Stimulated activated naive CD8-positive, alpha-beta T cell treated with anti-CD3 and anti-CD28 coated beads, Interleukin-15, Interleukin-2, amounts not matched to agents 100 ng/mL and 50 ng/mL, for 24 hours (primary cell): ENCODE results near the gene RHOF.
A peak's percentile ranks its signal among the peaks of the same experiment; 100 is the strongest.

ENCODE experiments used
- H3K27ac Mint-ChIP-seq: one replicate; pipeline ENCODE4 v1.8.0; 2021; ENCODE audit warnings: mild to moderate bottlenecking, mixed read lengths
- H3K27me3 Mint-ChIP-seq: one replicate; pipeline ENCODE4 v1.8.0; 2021; ENCODE audit warnings: mixed read lengths
- H3K36me3 Mint-ChIP-seq: one replicate; pipeline ENCODE4 v1.8.0; 2021; ENCODE audit warnings: low read depth, mixed read lengths
- H3K4me1 Mint-ChIP-seq: one replicate; pipeline ENCODE4 v1.8.0; 2021; ENCODE audit warnings: low read depth, mixed read lengths
- H3K4me3 Mint-ChIP-seq: one replicate; pipeline ENCODE4 v1.8.0; 2021; ENCODE audit warnings: mild to moderate bottlenecking, mixed read lengths
- H3K9me3 Mint-ChIP-seq: one replicate; pipeline ENCODE4 v1.8.0; 2021; ENCODE audit warnings: mixed read lengths

Gene RHOF

GRCh38 chr12:121802485-121802842, 9.0 kb upstream of the RHOF start:
- H3K27me3 Mint-ChIP-seq = no peaks in the 10 kb centered on the region
- peaks cover 30% of the 10 kb centered on the region for H3K36me3 Mint-ChIP-seq
- H3K4me3 Mint-ChIP-seq = peak overlapping the region; percentile 88
- H3K9me3 Mint-ChIP-seq = no peaks in the 10 kb centered on the region
- H3K4me1 Mint-ChIP-seq = peaks cover 44% of the 10 kb centered on the region
- peak overlapping the region; percentile 98 for H3K27ac Mint-ChIP-seq

- Mint-ChIP-seq H3K9me3 (no peaks in the 10 kb centered on the region), H3K36me3 (peaks cover 32% of the 10 kb centered on the region), H3K4me1 (peaks cover 43% of the 10 kb centered on the region), H3K27ac (peak overlapping the region; percentile 98), H3K4me3 (peak overlapping the region; percentile 88), H3K27me3 (no peaks in the 10 kb centered on the region)
Measured at GRCh38 chr12:121801595-121802484, 8.4 kb upstream of the RHOF start.

GRCh38 chr12:121800694-121801594, 7.5 kb upstream of the RHOF start:
- Mint-ChIP-seq H3K9me3 (no peaks in the 10 kb centered on the region), H3K4me3 (peak overlapping the region; percentile 88), H3K36me3 (peaks cover 25% of the 10 kb centered on the region), H3K27me3 (no peaks in the 10 kb centered on the region), H3K27ac (peak overlapping the region; percentile 98), H3K4me1 (peaks cover 39% of the 10 kb centered on the region)

- peak overlapping the region; percentile 91 for H3K27ac Mint-ChIP-seq
- peak overlapping the region; percentile 87 for H3K4me3 Mint-ChIP-seq
- no peaks in the 10 kb centered on the region for H3K9me3 Mint-ChIP-seq
- H3K36me3 Mint-ChIP-seq = peaks cover 22% of the 10 kb centered on the region
- H3K4me1 Mint-ChIP-seq = peaks cover 42% of the 10 kb centered on the region
- H3K27me3 Mint-ChIP-seq = no peaks in the 10 kb centered on the region
Measured at GRCh38 chr12:121799842-121800693, 6.6 kb upstream of the RHOF start.

- H3K27me3 Mint-ChIP-seq = no peaks in the 10 kb centered on the region
- H3K27ac Mint-ChIP-seq = peak overlapping the region; percentile 91
- peaks cover 22% of the 10 kb centered on the region for H3K36me3 Mint-ChIP-seq
- no peaks in the 10 kb centered on the region for H3K9me3 Mint-ChIP-seq
- peak overlapping the region; percentile 87 for H3K4me3 Mint-ChIP-seq
- peaks cover 50% of the 10 kb centered on the region for H3K4me1 Mint-ChIP-seq
Measured at GRCh38 chr12:121799156-121799841, 5.8 kb upstream of the RHOF start.

- Mint-ChIP-seq H3K27me3 (no peaks in the 10 kb centered on the region), H3K4me3 (peak overlapping the region; percentile 87), H3K36me3 (peaks cover 22% of the 10 kb centered on the region), H3K4me1 (peaks cover 52% of the 10 kb centered on the region), H3K27ac (peak overlapping the region; percentile 87), H3K9me3 (no peaks in the 10 kb centered on the region)
Measured at GRCh38 chr12:121798787-121799155, 5.3 kb upstream of the RHOF start.

GRCh38 chr12:121797937-121798786, 4.7 kb upstream of the RHOF start:
- peaks cover 22% of the 10 kb centered on the region for H3K36me3 Mint-ChIP-seq
- H3K9me3 Mint-ChIP-seq = no peaks in the 10 kb centered on the region
- H3K27me3 Mint-ChIP-seq = no peaks in the 10 kb centered on the region
- H3K27ac Mint-ChIP-seq = peak overlapping the region; percentile 87
- peak overlapping the region; percentile 87 for H3K4me3 Mint-ChIP-seq
- H3K4me1 Mint-ChIP-seq = peaks cover 51% of the 10 kb centered on the region

- peaks cover 49% of the 10 kb centered on the region for H3K4me1 Mint-ChIP-seq
- peaks cover 22% of the 10 kb centered on the region for H3K36me3 Mint-ChIP-seq
- no peaks in the 10 kb centered on the region for H3K9me3 Mint-ChIP-seq
- H3K27me3 Mint-ChIP-seq = no peaks in the 10 kb centered on the region
- peak overlapping the region; percentile 67 for H3K4me3 Mint-ChIP-seq
- peak overlapping the region; percentile 78 for H3K27ac Mint-ChIP-seq
Measured at GRCh38 chr12:121796855-121797751, 3.6 kb upstream of the RHOF start.

GRCh38 chr12:121795034-121795968, 1.8 kb upstream of the RHOF start:
- H3K27ac Mint-ChIP-seq = peak overlapping the region; percentile 94
- H3K36me3 Mint-ChIP-seq = peaks cover 29% of the 10 kb centered on the region
- no peaks in the 10 kb centered on the region for H3K27me3 Mint-ChIP-seq
- H3K9me3 Mint-ChIP-seq = no peaks in the 10 kb centered on the region
- peak overlapping the region; percentile 96 for H3K4me3 Mint-ChIP-seq
- H3K4me1 Mint-ChIP-seq = peaks cover 65% of the 10 kb centered on the region

- Mint-ChIP-seq H3K36me3 (peaks cover 32% of the 10 kb centered on the region), H3K27ac (peak overlapping the region; percentile 94), H3K27me3 (no peaks in the 10 kb centered on the region), H3K4me1 (peaks cover 72% of the 10 kb centered on the region), H3K4me3 (peak overlapping the region; percentile 96), H3K9me3 (no peaks in the 10 kb centered on the region)
Measured at GRCh38 chr12:121794534-121795033, 1.1 kb upstream of the RHOF start.

- Mint-ChIP-seq H3K9me3 (no peaks in the 10 kb centered on the region), H3K4me3 (peak overlapping the region; percentile 96), H3K27me3 (no peaks in the 10 kb centered on the region), H3K36me3 (peaks cover 31% of the 10 kb centered on the region), H3K27ac (peak overlapping the region; percentile 94), H3K4me1 (peaks cover 73% of the 10 kb centered on the region)
Measured at GRCh38 chr12:121793838-121794533, 498 bp upstream of the RHOF start.
